CD14-positive monocyte (primary cell): ENCODE data around the gene RETREG3. TPM values are rescaled to one million over a fixed set of nuclear protein-coding genes. Genes with fewer than 3 reads are reported as not detected.

Source experiments
- DNase-seq, 3 donors: peaks; one replicate each; pipeline ENCODE4 v3.0.0-alpha.2; 2011 to 2022
- H2AFZ ChIP-seq: 2 replicates; pipeline ENCODE4 v1.6.0; 2012; ENCODE audit warnings: mild to moderate bottlenecking, low read depth, low read length, inconsistent platforms; ENCODE audit not compliant: insufficient read depth, poor library complexity, severe bottlenecking
- H3K27ac ChIP-seq, 2 donors: 1 replicate in 1 of 2; 2 replicates in 1 of 2; pipeline ENCODE4 v1.5.1; 2012 to 2013; ENCODE audit warnings: low read length in 2 of 2, control low read depth in 1 of 2, inconsistent platforms in 1 of 2, low read depth in 1 of 2, mild to moderate bottlenecking in 1 of 2
- H3K27me3 ChIP-seq, 2 donors: one replicate each; pipeline versions ENCODE4 v1.6.0 to v1.6.1; 2011 to 2013; ENCODE audit warnings: low read length in 2 of 2; ENCODE audit not compliant: control insufficient read depth in 2 of 2, insufficient read depth in 2 of 2
- H3K36me3 ChIP-seq, 2 donors: replicated peaks in 1 of 2; 1 replicate in 1 of 2; 2 replicates in 1 of 2; pipeline versions ENCODE4 v1.5.1 to v1.6.1; 2012 to 2013; ENCODE audit warnings: low read length in 2 of 2, control low read depth in 1 of 2, inconsistent platforms in 1 of 2, mild to moderate bottlenecking in 1 of 2; ENCODE audit not compliant: insufficient read depth in 2 of 2, control insufficient read depth in 1 of 2
- H3K4me1 ChIP-seq, 2 donors: 1 replicate in 1 of 2; 2 replicates in 1 of 2; pipeline versions ENCODE4 v1.5.1 to v1.6.1; 2012 to 2013; ENCODE audit warnings: low read length in 2 of 2, control low read depth in 1 of 2, inconsistent platforms in 1 of 2, mild to moderate bottlenecking in 1 of 2, moderate library complexity in 1 of 2; ENCODE audit not compliant: insufficient read depth in 2 of 2, control insufficient read depth in 1 of 2
- H3K4me2 ChIP-seq: replicated peaks from 2 replicates; pipeline ENCODE3; 2012; ENCODE audit warnings: low read length, moderate library complexity, mild to moderate bottlenecking; ENCODE audit not compliant: poor library complexity, severe bottlenecking; ENCODE audit errors: extremely low read depth
- H3K4me3 ChIP-seq, 3 experiments: fragments of 200-600 bp in 1 of 3; sonication (generic) in 1 of 3; replicated peaks in 1 of 3; 1 replicate in 2 of 3; 2 replicates in 1 of 3; pipeline ENCODE4 v1.5.1; 2011 to 2013; ENCODE audit warnings: low read length in 3 of 3, mild to moderate bottlenecking in 3 of 3, control low read depth in 2 of 3, low read depth in 2 of 3, inconsistent platforms in 1 of 3, moderate library complexity in 1 of 3
- H3K79me2 ChIP-seq: 2 replicates; pipeline ENCODE4 v1.6.0; 2012; ENCODE audit warnings: mild to moderate bottlenecking, control low read depth, inconsistent platforms, low read length, moderate library complexity; ENCODE audit not compliant: insufficient read depth
- H3K9ac ChIP-seq: 2 replicates; pipeline ENCODE4 v1.6.0; 2017; ENCODE audit warnings: low read length, mild to moderate bottlenecking; ENCODE audit not compliant: insufficient read depth, poor library complexity, severe bottlenecking
- H3K9me3 ChIP-seq, 2 donors: replicated peaks in 1 of 2; 1 replicate in 1 of 2; 2 replicates in 1 of 2; pipeline versions ENCODE4 v1.5.1 to v1.6.1; 2012 to 2013; ENCODE audit warnings: low read length in 2 of 2, control low read depth in 1 of 2; ENCODE audit not compliant: control insufficient read depth in 1 of 2, insufficient read depth in 1 of 2
- H4K20me1 ChIP-seq: 2 replicates; pipeline ENCODE4 v1.6.0; 2012; ENCODE audit warnings: mild to moderate bottlenecking, low read length, control low read depth, moderate library complexity; ENCODE audit not compliant: insufficient read depth
- H3K27ac Mint-ChIP-seq, 7 donors: one replicate each; pipeline ENCODE4 v1.8.0; 2020; ENCODE audit warnings: mild to moderate bottlenecking in 7 of 7, mixed read lengths in 7 of 7, moderate library complexity in 6 of 7, inconsistent platforms in 2 of 7
- H3K27me3 Mint-ChIP-seq, 3 donors: one replicate each; pipeline ENCODE4 v1.8.0; 2021 to 2022; ENCODE audit warnings: low read depth in 3 of 3, mild to moderate bottlenecking in 3 of 3, mixed read lengths in 3 of 3, moderate library complexity in 3 of 3, inconsistent platforms in 1 of 3
- H3K36me3 Mint-ChIP-seq, 2 donors: one replicate each; pipeline ENCODE4 v1.8.0; 2020; ENCODE audit warnings: mixed read lengths in 2 of 2, inconsistent platforms in 1 of 2, mild to moderate bottlenecking in 1 of 2
- H3K4me1 Mint-ChIP-seq: one replicate; pipeline ENCODE4 v1.8.0; 2020; ENCODE audit warnings: mild to moderate bottlenecking, mixed read lengths
- H3K4me3 Mint-ChIP-seq, 2 donors: one replicate each; pipeline ENCODE4 v1.8.0; 2020; ENCODE audit warnings: mild to moderate bottlenecking in 2 of 2, mixed read lengths in 2 of 2, moderate library complexity in 1 of 2
- H3K9me3 Mint-ChIP-seq, 7 donors: one replicate each; pipeline ENCODE4 v1.8.0; 2020 to 2022; ENCODE audit warnings: mixed read lengths in 7 of 7, mild to moderate bottlenecking in 6 of 7, moderate library complexity in 6 of 7, inconsistent platforms in 2 of 7
- CTCF ChIP-seq: fragments of 200-600 bp; IDR thresholded peaks from one replicate; pipeline ENCODE4 v1.8.0; 2022; ENCODE audit warnings: antibody characterized with exemption, mild to moderate bottlenecking
- WGBS: methylation state at CpG from one replicate; pipeline ENCODE4 v1.1.5; 2013; ENCODE audit warnings: missing lambda C conversion rate; ENCODE audit not compliant: insufficient coverage; 5-methylcytosine and 5-hydroxymethylcytosine counted together
- intact Hi-C, 2 donors: fragments of 100-400 bp; cut with micrococcal nuclease; formaldehyde crosslinking; loops; one replicate each; pipeline versions ENCODE4 v1.15.0 to v1.15.1; 2023
- polyA plus RNA-seq, 3 donors: library from polyadenylated mRNA; depleted of rRNA in 1 of 3; unstranded in 2 of 3; stranded (reverse) in 1 of 3; fragments of 300-500 nt in 2 of 3; fragments of >200 nt in 1 of 3; fragmentation: Illumina TruSeq in 2 of 3; gene quantifications; 1 replicate in 2 of 3; 2 replicates in 1 of 3; pipeline ENCODE4 v1.2.3, GENCODE V29; 2012 to 2021

The RETREG3 gene
- polyA plus RNA-seq, 3 donors = 34.0 to 69.9 (median 69.9) TPM

DNA sequence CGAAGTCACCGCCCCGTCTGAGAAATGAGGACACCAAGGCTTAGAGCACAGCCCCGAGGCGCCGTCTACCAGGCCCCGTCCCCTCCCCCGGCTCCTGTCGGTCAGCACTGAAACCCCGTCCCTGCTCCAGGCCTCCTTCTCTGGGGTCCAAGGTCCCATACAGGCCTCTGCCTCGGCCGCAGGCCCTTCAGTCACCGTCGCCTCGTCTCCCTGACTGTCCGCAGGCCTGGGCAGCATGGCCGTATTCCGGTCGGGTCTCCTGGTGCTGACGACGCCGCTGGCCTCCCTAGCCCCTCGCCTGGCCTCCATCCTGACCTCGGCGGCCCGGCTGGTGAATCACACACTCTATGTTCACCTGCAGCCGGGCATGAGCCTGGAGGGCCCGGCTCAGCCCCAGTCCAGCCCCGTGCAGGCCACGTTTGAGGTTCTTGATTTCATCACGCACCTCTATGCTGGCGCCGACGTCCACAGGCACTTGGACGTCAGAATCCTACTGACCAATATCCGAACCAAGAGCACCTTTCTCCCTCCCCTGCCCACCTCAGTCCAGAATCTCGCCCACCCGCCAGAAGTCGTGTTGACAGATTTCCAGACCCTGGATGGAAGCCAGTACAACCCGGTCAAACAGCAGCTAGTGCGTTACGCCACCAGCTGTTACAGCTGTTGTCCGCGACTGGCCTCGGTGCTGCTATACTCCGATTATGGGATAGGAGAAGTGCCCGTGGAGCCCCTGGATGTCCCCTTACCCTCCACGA, 46.6 kb downstream of the RETREG3 start:
- Histone ChIP-seq H3K4me1 (peaks cover 29 to 43% of the 10 kb centered on the region in 2 donors), H3K9ac (peak overlapping the region; percentile 87), H3K9me3 (no peaks in the 10 kb centered on the region), H3K27ac (peak overlapping the region; percentile 88 to 92), H3K27me3 (no peaks in the 10 kb centered on the region), H3K79me2 (peaks cover 38% of the 10 kb centered on the region), H3K4me3 (peak overlapping the region; percentile 56 to 92 (median 91)), H3K4me2 (peak overlapping the region; percentile 100), H2AFZ (peak overlapping the region; percentile 87), H3K36me3 (peaks cover 19 to 27% of the 10 kb centered on the region in 2 donors), H4K20me1 (peaks cover 22% of the 10 kb centered on the region)
- Mint-ChIP-seq H3K4me3 (peak overlapping the region; percentile 90 to 93), H3K9me3 (peaks cover 0 to 3% (median 0%) of the 10 kb centered on the region in 7 donors), H3K4me1 (peaks cover 27% of the 10 kb centered on the region), H3K27me3 (peaks cover 0 to 10% (median 1%) of the 10 kb centered on the region in 3 donors), H3K36me3 (peaks cover 21 to 26% of the 10 kb centered on the region in 2 donors), H3K27ac (peak overlapping the region; percentile 91 to 97 (median 93))
- no peak for DNase-seq
- WGBS = 9% methylated on average over 43 of the region's 48 CpGs
- intact Hi-C loops = loop anchor here in 1 of 2 donors (1.0 to 2.0 kb wide), 2 partner anchors 14 to 174 kb away; partner anchors contain the start of genes PSMC3IP and STAT3
- TF ChIP-seq CTCF = no peak

GRCh38 chr17:42561897-42562387, 47.2 kb downstream of the RETREG3 start, which contains the start of gene COASY:
Gene COASY, plus strand, starts transcription at chr17:42562148. Its CDS starts 475 bp downstream, at chr17:42562623.
- 0% methylated on average over 26 of the region's 26 CpGs for WGBS
- no peak for TF ChIP-seq CTCF
- H3K27me3 Mint-ChIP-seq = peaks cover 0 to 10% (median 0%) of the 10 kb centered on the region in 3 donors

More at GRCh38 chr17:42561897-42562387, 47.2 kb downstream of the RETREG3 start, which contains the start of gene COASY:
- Histone ChIP-seq H3K9me3 (no peaks in the 10 kb centered on the region), H3K36me3 (peaks cover 19 to 27% of the 10 kb centered on the region in 2 donors), H4K20me1 (peaks cover 22% of the 10 kb centered on the region), H3K27me3 (no peaks in the 10 kb centered on the region), H3K4me3 (peak within 1 kb of the TSS; percentile 56 to 92 (median 91)), H3K79me2 (peaks cover 32% of the 10 kb centered on the region), H3K27ac (peak within 1 kb of the TSS; percentile 88 to 92), H3K4me2 (peak within 1 kb of the TSS; percentile 100), H3K4me1 (peaks cover 29 to 39% of the 10 kb centered on the region in 2 donors), H3K9ac (peak within 1 kb of the TSS; percentile 87), H2AFZ (peak within 1 kb of the TSS; percentile 87)
- peaks cover 26% of the 10 kb centered on the region for H3K4me1 Mint-ChIP-seq
- peaks cover 21 to 26% of the 10 kb centered on the region in 2 donors for H3K36me3 Mint-ChIP-seq
- DNase-seq = peak; percentile 92 to 96 (median 94)
- H3K4me3 Mint-ChIP-seq = peak within 1 kb of the TSS; percentile 90 to 93
- intact Hi-C loops = loop anchor here in 1 of 2 donors (1.0 to 2.0 kb wide), 2 partner anchors 15 to 174 kb away; partner anchors contain the start of genes PSMC3IP and STAT3
- H3K9me3 Mint-ChIP-seq = peaks cover 0 to 3% (median 0%) of the 10 kb centered on the region in 7 donors
- H3K27ac Mint-ChIP-seq = peak within 1 kb of the TSS; percentile 91 to 97 (median 93)
